GM12878 (cell line): ENCODE results near the gene PAPOLG. TPM values are rescaled to one million over a fixed set of nuclear protein-coding genes. Genes with fewer than 3 reads are reported as not detected.

Experiments
- ATAC-seq: fragments of 200-7000 bp; cut with Tn5 transposase; 3 replicates; pipeline ENCODE4 v1.9.1; 2020; ENCODE audit warnings: mild to moderate bottlenecking, moderate library complexity
- BruUV-seq: library from RNA; stranded (reverse); fragments of 400-500 nt; replicated peaks from 2 replicates; lab custom pipeline; 2021; lab: Mats Ljungman, UMichigan
- CTCF ChIA-PET: fragments of 300-600 bp; sonication (Branson Sonifier 250); formaldehyde crosslinking; extraction: SDS; loops from one replicate; lab custom pipeline; 2021; ENCODE audit warnings: inconsistent platforms; lab: Yijun Ruan, JAX
- POLR2A ChIA-PET: fragments of 350-600 bp; formaldehyde crosslinking; extraction: SDS; loops from one replicate; lab custom pipeline; 2021; ENCODE audit warnings: inconsistent platforms; lab: Charles Lee
- RAD21 ChIA-PET: fragments of 300-600 bp; sonication (Branson Sonifier 250); formaldehyde crosslinking; loops from one replicate; lab custom pipeline; 2023; ENCODE audit warnings: antibody characterized with exemption; ENCODE audit not compliant: unreplicated experiment; lab: Charles Lee
- SMC1A ChIA-PET: fragments of 300-600 bp; sonication (Branson Sonifier 250); formaldehyde crosslinking; loops from one replicate; lab custom pipeline; 2023; ENCODE audit not compliant: unreplicated experiment, uncharacterized antibody; lab: Charles Lee
- DNase-seq: peaks from one replicate; pipeline ENCODE4 v3.0.0-alpha.2; 2011; ENCODE audit warnings: low read depth, low spot score
- FAIRE-seq: peaks from 3 replicates; lab custom pipeline; 2011; peaks lifted over from hg19 to GRCh38; lab: Jason Lieb, UNC
- H2AFZ ChIP-seq: 2 replicates; pipeline ENCODE4 v1.6.0; 2011; ENCODE audit warnings: low read depth, low read length, control low read depth; ENCODE audit not compliant: control insufficient read depth
- H3K27ac ChIP-seq: 2 replicates; pipeline ENCODE4 v1.5.1; 2011; ENCODE audit warnings: control low read depth; ENCODE audit not compliant: control insufficient read depth, insufficient read depth
- H3K27me3 ChIP-seq, 2 experiments: replicated peaks in 1 of 2; 2 replicates each; pipeline versions ENCODE4 v1.6.0 to v1.6.1; 2011; ENCODE audit warnings: low read length in 1 of 2; ENCODE audit not compliant: control insufficient read depth in 2 of 2, insufficient read depth in 2 of 2
- H3K36me3 ChIP-seq, 2 experiments: 2 replicates each; pipeline ENCODE4 v1.5.1; 2011; ENCODE audit warnings: low read length in 1 of 2; ENCODE audit not compliant: control insufficient read depth in 2 of 2, insufficient read depth in 2 of 2
- H3K4me1 ChIP-seq: 2 replicates; pipeline ENCODE4 v1.6.1; 2011; ENCODE audit warnings: mild to moderate bottlenecking, low read length, moderate library complexity, mixed read lengths; ENCODE audit not compliant: control insufficient read depth, insufficient read depth
- H3K4me2 ChIP-seq: 2 replicates; pipeline ENCODE4 v1.6.0; 2011; ENCODE audit warnings: control low read depth; ENCODE audit not compliant: control insufficient read depth, insufficient read depth
- H3K4me3 ChIP-seq: fragments of 200-600 bp; sonication (generic); 2 replicates; pipeline ENCODE4 v1.5.1; 2016
- H3K79me2 ChIP-seq: 2 replicates; pipeline ENCODE4 v1.6.0; 2011; ENCODE audit warnings: low read length; ENCODE audit not compliant: control insufficient read depth, insufficient read depth
- H3K9ac ChIP-seq: 2 replicates; pipeline ENCODE4 v1.8.0; 2011; ENCODE audit warnings: low read length, control low read depth, mixed read lengths; ENCODE audit not compliant: control insufficient read depth, insufficient read depth
- H3K9me3 ChIP-seq: replicated peaks from 3 replicates; pipeline ENCODE4 v1.5.1; 2011; ENCODE audit warnings: mild to moderate bottlenecking, low read length; ENCODE audit not compliant: control insufficient read depth, insufficient read depth
- H4K20me1 ChIP-seq: 2 replicates; pipeline ENCODE4 v1.6.0; 2011; ENCODE audit not compliant: control insufficient read depth, insufficient read depth
- GABPA ChIP-seq: IDR thresholded peaks from 2 replicates; pipeline ENCODE4 v1.6.1; 2014; ENCODE audit warnings: antibody characterized with exemption, low read depth, mild to moderate bottlenecking, inconsistent platforms
- LARP7 ChIP-seq: fragments of 450-650 bp; IDR thresholded peaks from 2 replicates; pipeline ENCODE4 v1.6.1; 2017; ENCODE audit warnings: mild to moderate bottlenecking
- NFYB ChIP-seq: IDR thresholded peaks from 2 replicates; pipeline ENCODE4 v1.6.1; 2011; ENCODE audit warnings: low read depth, mild to moderate bottlenecking, low read length, improper control_type of control experiment, moderate library complexity; ENCODE audit not compliant: insufficient read depth
- ZNF384 ChIP-seq: IDR thresholded peaks from 2 replicates; pipeline ENCODE4 v1.6.1; 2012; ENCODE audit warnings: low read depth, mild to moderate bottlenecking, low read length, improper control_type of control experiment, borderline replicate concordance
- WGBS: methylation state at CpG from one replicate; pipeline ENCODE4 v1.1.6; 2016; ENCODE audit warnings: low lambda C conversion rate; ENCODE audit not compliant: insufficient replicate concordance, insufficient coverage; ENCODE audit errors: missing lambda C conversion rate; 5-methylcytosine and 5-hydroxymethylcytosine counted together
- in situ Hi-C: fragments of 300-500 bp; cut with MboI; formaldehyde crosslinking; loops from 9 replicates; pipeline ENCODE4 v1.14.3; 2018; ENCODE audit warnings: mixed read lengths
- intact Hi-C: fragments of 100-400 bp; cut with micrococcal nuclease; formaldehyde crosslinking; loops from one replicate; pipeline ENCODE4 v1.14.2; 2022; ENCODE audit not compliant: unreplicated experiment
- polyA plus RNA-seq, 11 experiments: library from polyadenylated mRNA; depleted of rRNA in 4 of 11; unstranded in 6 of 11; stranded (reverse) in 5 of 11; fragments of >200 nt; fragmentation: Nextera tagmentation in 4 of 11; fragmentation: Illumina TruSeq in 1 of 11; extraction: Ambion mirVana in 4 of 11; extraction: Trizol in 1 of 11; gene quantifications; 1 replicate in 1 of 11; 2 replicates in 10 of 11; pipeline versions ENCODE4 v1.2.1 to v1.2.3, GENCODE V29; 2011 to 2016; ENCODE audit warnings: inconsistent platforms in 2 of 11, missing spikeins in 2 of 11, low read depth in 1 of 11
- total RNA-seq, 4 experiments: library from RNA; depleted of rRNA in 3 of 4; stranded (reverse); fragments of >200 nt in 3 of 4; fragmentation: Illumina TruSeq in 1 of 4; extraction: Trizol in 1 of 4; gene quantifications; 2 replicates each; pipeline versions ENCODE4 v1.2.1 to v1.2.3, GENCODE V29; 2013 to 2021
- TF ChIP-seq, protein P1 (sequence below): fragments of 450-650 bp; IDR thresholded peaks from 2 replicates; pipeline ENCODE4 v1.6.1; 2018; ENCODE audit warnings: mild to moderate bottlenecking, low read depth, moderate library complexity; ENCODE audit not compliant: partially characterized antibody
- TF ChIP-seq, protein P2 (sequence below): IDR thresholded peaks from 2 replicates; pipeline ENCODE4 v1.6.1; 2012; ENCODE audit warnings: low read depth, low read length, improper control_type of control experiment
- TF ChIP-seq, protein P3 (sequence below): fragments of 450-650 bp; IDR thresholded peaks from 2 replicates; pipeline ENCODE4 v1.6.1; 2017; ENCODE audit warnings: mild to moderate bottlenecking, moderate library complexity

PAPOLG gene
- total and polyA plus RNA-seq, 10 of the 15 experiments (the other 5 are each of a cell fraction or from before 2014, with no cell fraction given): 4.2 to 15.8 (median 10.7) TPM

DNA sequence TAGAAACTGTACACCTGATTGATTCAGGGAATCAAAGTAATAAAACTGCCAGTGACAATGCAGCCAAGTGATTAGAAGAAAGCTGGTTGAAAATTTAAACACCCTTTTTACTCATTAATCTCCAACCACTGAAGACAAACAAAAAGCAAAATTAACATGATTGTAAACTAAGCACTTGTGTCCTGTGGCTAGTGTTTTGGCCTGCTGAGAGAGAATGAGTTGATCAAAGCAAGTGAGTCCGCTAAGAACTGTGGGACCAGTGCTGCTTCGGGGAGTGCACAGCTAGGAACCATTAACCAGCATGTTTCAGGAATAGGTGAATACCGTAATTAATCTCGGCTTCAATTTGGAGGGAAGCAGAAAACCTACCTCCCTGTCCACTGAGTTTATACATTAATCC lies 13.6 kb upstream of the PAPOLG start:
- FAIRE-seq (no peak), ATAC-seq (no peak), DNase-seq (no peak)
- Histone ChIP-seq H3K9me3 (no peaks in the 10 kb centered on the region; the same call in 2 of the 3 replicates), H3K4me3 (no peak overlapping the region), H3K4me2 (no peak overlapping the region), H3K27ac (no peak overlapping the region), H3K27me3 (peaks cover 1 to 2% of the 10 kb centered on the region in 2 experiments; a peak in 2 of 4 replicates), H3K4me1 (no peaks in the 10 kb centered on the region), H3K9ac (no peak overlapping the region), H3K36me3 (no peaks in the 10 kb centered on the region), H3K79me2 (no peaks in the 10 kb centered on the region), H4K20me1 (no peaks in the 10 kb centered on the region), H2AFZ (no peak overlapping the region)
- 92% methylated on average over 4 of the region's 4 CpGs for WGBS
- CTCF ChIA-PET: interaction anchor here (1.7 kb wide), 1 partner anchor 35 kb away, joined by 6 read pairs; no protein-coding TSS in a partner anchor
- SMC1A ChIA-PET: no interaction called here
- no peak for TF ChIP-seq LARP7
- TF ChIP-seq, protein P1, sequence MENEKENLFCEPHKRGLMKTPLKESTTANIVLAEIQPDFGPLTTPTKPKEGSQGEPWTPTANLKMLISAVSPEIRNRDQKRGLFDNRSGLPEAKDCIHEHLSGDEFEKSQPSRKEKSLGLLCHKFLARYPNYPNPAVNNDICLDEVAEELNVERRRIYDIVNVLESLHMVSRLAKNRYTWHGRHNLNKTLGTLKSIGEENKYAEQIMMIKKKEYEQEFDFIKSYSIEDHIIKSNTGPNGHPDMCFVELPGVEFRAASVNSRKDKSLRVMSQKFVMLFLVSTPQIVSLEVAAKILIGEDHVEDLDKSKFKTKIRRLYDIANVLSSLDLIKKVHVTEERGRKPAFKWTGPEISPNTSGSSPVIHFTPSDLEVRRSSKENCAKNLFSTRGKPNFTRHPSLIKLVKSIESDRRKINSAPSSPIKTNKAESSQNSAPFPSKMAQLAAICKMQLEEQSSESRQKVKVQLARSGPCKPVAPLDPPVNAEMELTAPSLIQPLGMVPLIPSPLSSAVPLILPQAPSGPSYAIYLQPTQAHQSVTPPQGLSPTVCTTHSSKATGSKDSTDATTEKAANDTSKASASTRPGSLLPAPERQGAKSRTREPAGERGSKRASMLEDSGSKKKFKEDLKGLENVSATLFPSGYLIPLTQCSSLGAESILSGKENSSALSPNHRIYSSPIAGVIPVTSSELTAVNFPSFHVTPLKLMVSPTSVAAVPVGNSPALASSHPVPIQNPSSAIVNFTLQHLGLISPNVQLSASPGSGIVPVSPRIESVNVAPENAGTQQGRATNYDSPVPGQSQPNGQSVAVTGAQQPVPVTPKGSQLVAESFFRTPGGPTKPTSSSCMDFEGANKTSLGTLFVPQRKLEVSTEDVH: no peak
- TF ChIP-seq, protein P2, sequence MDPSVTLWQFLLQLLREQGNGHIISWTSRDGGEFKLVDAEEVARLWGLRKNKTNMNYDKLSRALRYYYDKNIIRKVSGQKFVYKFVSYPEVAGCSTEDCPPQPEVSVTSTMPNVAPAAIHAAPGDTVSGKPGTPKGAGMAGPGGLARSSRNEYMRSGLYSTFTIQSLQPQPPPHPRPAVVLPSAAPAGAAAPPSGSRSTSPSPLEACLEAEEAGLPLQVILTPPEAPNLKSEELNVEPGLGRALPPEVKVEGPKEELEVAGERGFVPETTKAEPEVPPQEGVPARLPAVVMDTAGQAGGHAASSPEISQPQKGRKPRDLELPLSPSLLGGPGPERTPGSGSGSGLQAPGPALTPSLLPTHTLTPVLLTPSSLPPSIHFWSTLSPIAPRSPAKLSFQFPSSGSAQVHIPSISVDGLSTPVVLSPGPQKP: no peak
- TF ChIP-seq NFYB: no peak
- TF ChIP-seq, protein P3, sequence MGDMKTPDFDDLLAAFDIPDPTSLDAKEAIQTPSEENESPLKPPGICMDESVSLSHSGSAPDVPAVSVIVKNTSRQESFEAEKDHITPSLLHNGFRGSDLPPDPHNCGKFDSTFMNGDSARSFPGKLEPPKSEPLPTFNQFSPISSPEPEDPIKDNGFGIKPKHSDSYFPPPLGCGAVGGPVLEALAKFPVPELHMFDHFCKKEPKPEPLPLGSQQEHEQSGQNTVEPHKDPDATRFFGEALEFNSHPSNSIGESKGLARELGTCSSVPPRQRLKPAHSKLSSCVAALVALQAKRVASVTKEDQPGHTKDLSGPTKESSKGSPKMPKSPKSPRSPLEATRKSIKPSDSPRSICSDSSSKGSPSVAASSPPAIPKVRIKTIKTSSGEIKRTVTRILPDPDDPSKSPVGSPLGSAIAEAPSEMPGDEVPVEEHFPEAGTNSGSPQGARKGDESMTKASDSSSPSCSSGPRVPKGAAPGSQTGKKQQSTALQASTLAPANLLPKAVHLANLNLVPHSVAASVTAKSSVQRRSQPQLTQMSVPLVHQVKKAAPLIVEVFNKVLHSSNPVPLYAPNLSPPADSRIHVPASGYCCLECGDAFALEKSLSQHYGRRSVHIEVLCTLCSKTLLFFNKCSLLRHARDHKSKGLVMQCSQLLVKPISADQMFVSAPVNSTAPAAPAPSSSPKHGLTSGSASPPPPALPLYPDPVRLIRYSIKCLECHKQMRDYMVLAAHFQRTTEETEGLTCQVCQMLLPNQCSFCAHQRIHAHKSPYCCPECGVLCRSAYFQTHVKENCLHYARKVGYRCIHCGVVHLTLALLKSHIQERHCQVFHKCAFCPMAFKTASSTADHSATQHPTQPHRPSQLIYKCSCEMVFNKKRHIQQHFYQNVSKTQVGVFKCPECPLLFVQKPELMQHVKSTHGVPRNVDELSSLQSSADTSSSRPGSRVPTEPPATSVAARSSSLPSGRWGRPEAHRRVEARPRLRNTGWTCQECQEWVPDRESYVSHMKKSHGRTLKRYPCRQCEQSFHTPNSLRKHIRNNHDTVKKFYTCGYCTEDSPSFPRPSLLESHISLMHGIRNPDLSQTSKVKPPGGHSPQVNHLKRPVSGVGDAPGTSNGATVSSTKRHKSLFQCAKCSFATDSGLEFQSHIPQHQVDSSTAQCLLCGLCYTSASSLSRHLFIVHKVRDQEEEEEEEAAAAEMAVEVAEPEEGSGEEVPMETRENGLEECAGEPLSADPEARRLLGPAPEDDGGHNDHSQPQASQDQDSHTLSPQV: no peak
- no peak for TF ChIP-seq ZNF384
- no peak for TF ChIP-seq GABPA
- POLR2A ChIA-PET: no interaction called here
- RAD21 ChIA-PET: no interaction called here
- intact Hi-C loops: no loop called here
- no TSS peak for BruUV-seq
- in situ Hi-C loops: no loop called here
